Measurements from ENCODE around the gene BZW2. TPM values are rescaled to one million over a fixed set of nuclear protein-coding genes. Genes with fewer than 3 reads are reported as not detected.

The BZW2 gene
- total RNA-seq (2014; rRNA removed; shearing (Covaris generic)) (54.1 and 61.0 TPM in 2 replicates), polyA plus RNA-seq (2016; fragmentation: Nextera tagmentation; extraction: Ambion mirVana) (60.9 and 64.3 TPM in 2 replicates)

DNA sequence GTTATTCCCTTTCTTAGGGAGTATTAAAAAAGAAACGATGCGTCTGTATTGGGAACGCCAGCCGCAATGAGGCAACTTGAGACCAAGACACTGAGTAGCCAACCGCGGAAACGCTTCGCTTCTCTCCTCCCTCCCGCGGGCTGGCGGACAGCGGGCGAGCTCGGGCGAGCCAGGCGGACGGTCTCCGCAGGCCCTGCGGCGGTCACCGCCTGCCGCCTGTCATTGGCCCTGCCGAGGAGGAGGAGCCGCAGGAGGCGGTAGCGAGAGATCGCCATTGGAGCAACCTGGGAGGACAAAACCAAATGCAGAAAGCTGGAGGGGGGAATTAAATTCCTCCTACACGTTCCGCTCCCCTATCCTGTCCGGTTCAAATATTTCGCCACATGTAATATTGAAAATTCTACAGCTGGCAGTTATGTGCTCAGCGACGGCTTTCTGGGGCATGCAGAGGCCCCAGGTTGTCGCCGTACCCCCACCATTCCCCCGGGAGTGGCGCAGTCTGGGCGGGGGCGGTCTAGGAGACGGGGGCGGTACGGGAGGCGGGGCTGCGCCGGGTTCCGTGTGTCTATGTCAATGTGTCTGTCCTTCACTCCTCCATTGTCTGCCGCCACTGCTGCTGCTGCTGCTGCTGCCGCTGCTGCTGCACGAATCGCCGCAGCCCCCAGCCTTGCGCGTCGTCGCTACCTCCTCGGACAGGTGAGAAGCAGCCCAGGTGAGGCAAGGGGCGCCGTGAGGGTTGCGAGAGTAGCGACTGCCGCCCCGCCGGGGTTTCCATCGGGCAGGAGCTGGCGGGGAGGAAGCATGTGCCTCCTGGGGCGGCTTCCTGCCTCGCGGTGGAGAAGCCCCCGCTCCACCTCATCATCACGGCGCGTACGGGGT, at the start of gene BZW2, which contains the start of gene ANKMY2:
Gene BZW2, plus strand, starts transcription at position 589 of the 879 bp plus-strand sequence. CDS start 19,263 bp downstream, outside the sequence.
Gene ANKMY2, minus strand, starts transcription at position 162 of the 879 bp plus-strand sequence. CDS start 181 bp downstream, outside the sequence.
- peak within 1 kb of the TSS; percentile 95 for H3K4me2 ChIP-seq (ENCODE audit: unreplicated experiment)
- 1 to 2% methylated on average over 51 to 64 of the region's 73 CpGs for WGBS, 2 experiments (ENCODE audit: low coverage in 1 of 2, low lambda C conversion rate in 2 of 2, missing lambda C conversion rate in 2 of 2)
- peaks cover 85% of the 10 kb centered on the region for H3K79me2 ChIP-seq (ENCODE audit: insufficient read depth)
- H3K27ac ChIP-seq = peak within 1 kb of the TSS; percentile 89
- peaks cover 30% of the 10 kb centered on the region for H3K4me1 ChIP-seq (ENCODE audit: insufficient read depth)
- peak; percentile 99 for DNase-seq
- H3K27me3 ChIP-seq (replicated peaks; ENCODE audit: insufficient read depth) = no peaks in the 10 kb centered on the region
- H4K20me1 ChIP-seq (ENCODE audit: insufficient read depth) = no peaks in the 10 kb centered on the region
- no peaks in the 10 kb centered on the region for H3K9me2 ChIP-seq (ENCODE audit: insufficient read depth)
- H3K9me3 ChIP-seq (ENCODE audit: low read depth) = no peaks in the 10 kb centered on the region
- peak within 1 kb of the TSS; percentile 90 for H3K9ac ChIP-seq
- H3K36me3 ChIP-seq (ENCODE audit: low read depth) = no peaks in the 10 kb centered on the region
- no peak for TF ChIP-seq EZH2 (IDR thresholded peaks at IDR 0.05; ENCODE audit: insufficient read depth, poor library complexity, severe bottlenecking)
- no peak for TF ChIP-seq EZH2phosphoT487 (IDR thresholded peaks at IDR 0.05; ENCODE audit: insufficient read depth, low read depth)
- peak within 1 kb of the TSS; percentile 96 for H3K4me3 ChIP-seq
- in situ Hi-C loops (cut with MboI) = no loop called here
- peaks cover 12% of the 10 kb centered on the region for H3F3A ChIP-seq (ENCODE audit: insufficient read depth)
- H2AFZ ChIP-seq = peak within 1 kb of the TSS; percentile 95

DNA sequence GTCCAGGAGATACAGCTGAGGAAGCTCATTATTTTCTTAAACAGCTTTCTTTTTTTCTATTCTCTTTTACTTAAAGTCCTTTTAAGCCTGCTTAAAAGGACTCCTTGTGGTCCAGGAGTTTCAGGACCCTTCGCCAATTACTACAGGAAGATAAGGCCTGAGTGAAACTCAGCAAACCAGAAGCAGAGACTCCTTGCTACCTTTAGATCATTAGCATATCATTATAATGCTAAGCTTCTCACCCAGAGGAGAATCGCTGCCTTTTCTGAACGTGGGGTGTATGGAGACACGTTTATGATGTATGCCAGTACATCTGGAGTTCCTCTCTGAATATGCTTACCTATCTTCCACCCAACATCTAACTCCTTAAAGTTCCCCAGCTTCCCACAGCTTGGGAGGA, 48.0 kb upstream of the BZW2 start:
- Histone ChIP-seq H3K9ac (no peak overlapping the region), H4K20me1 (ENCODE audit: insufficient read depth) (no peaks in the 10 kb centered on the region), H3K4me3 (no peak overlapping the region), H3K9me3 (ENCODE audit: low read depth) (no peaks in the 10 kb centered on the region), H3K27ac (no peak overlapping the region), H3K36me3 (ENCODE audit: low read depth) (peaks cover 26% of the 10 kb centered on the region; the same call in 1 of the 2 replicates), H2AFZ (no peak overlapping the region), H3K4me2 (ENCODE audit: unreplicated experiment) (no peak overlapping the region), H3K9me2 (ENCODE audit: insufficient read depth) (no peaks in the 10 kb centered on the region), H3K79me2 (ENCODE audit: insufficient read depth) (no peaks in the 10 kb centered on the region), H3K27me3 (replicated peaks; ENCODE audit: insufficient read depth) (no peaks in the 10 kb centered on the region), H3F3A (ENCODE audit: insufficient read depth) (no peaks in the 10 kb centered on the region), H3K4me1 (ENCODE audit: insufficient read depth) (0 out of 2 replicates have a peak, but pooled peaks cover 4% of the 10 kb centered on the region)
- 41 to 50% methylated on average over 4 of the region's 4 CpGs for WGBS, 2 experiments (ENCODE audit: low coverage in 1 of 2, low lambda C conversion rate in 2 of 2, missing lambda C conversion rate in 2 of 2)
- in situ Hi-C loops (cut with MboI) = no loop called here
- no peak for DNase-seq
- TF ChIP-seq EZH2 (IDR thresholded peaks at IDR 0.05; ENCODE audit: insufficient read depth, poor library complexity, severe bottlenecking) = no peak
- TF ChIP-seq EZH2phosphoT487 (IDR thresholded peaks at IDR 0.05; ENCODE audit: insufficient read depth, low read depth) = no peak

DNA sequence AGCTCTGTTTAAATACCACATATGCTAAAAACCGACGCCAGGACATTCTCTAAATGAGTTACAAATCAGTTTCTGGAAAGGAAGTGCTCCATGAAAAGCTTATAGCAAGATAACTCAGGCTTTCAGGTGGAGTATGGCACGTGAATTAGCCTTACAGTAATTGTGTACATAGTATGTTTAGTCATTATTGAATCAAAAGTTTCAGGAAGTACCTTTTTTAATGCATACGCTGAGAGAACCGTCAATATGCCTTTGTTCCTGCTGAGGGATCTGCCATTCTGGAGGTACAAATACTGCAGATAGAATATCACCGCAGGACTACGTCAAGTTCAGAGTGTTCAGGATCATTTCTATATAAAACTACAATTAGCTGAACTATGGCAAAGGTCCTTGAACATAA, 46.1 kb upstream of the BZW2 start:
- DNase-seq = no peak
- H3K9me2 ChIP-seq (ENCODE audit: insufficient read depth) = no peaks in the 10 kb centered on the region
- no peak overlapping the region for H3K27ac ChIP-seq
- 95 to 97% methylated on average over 7 of the region's 7 CpGs for WGBS, 2 experiments (ENCODE audit: low coverage in 1 of 2, low lambda C conversion rate in 2 of 2, missing lambda C conversion rate in 2 of 2)
- no peaks in the 10 kb centered on the region for H3K79me2 ChIP-seq (ENCODE audit: insufficient read depth)
- H3F3A ChIP-seq (ENCODE audit: insufficient read depth) = no peaks in the 10 kb centered on the region
- H3K4me3 ChIP-seq = no peak overlapping the region
- TF ChIP-seq EZH2 (IDR thresholded peaks at IDR 0.05; ENCODE audit: insufficient read depth, poor library complexity, severe bottlenecking) (no peak), EZH2phosphoT487 (IDR thresholded peaks at IDR 0.05; ENCODE audit: insufficient read depth, low read depth) (no peak)
- H3K36me3 ChIP-seq (ENCODE audit: low read depth) = peaks cover 32% of the 10 kb centered on the region
- in situ Hi-C loops (cut with MboI) = no loop called here
- H3K9me3 ChIP-seq (ENCODE audit: low read depth) = no peaks in the 10 kb centered on the region
- H2AFZ ChIP-seq = no peak overlapping the region
- no peaks in the 10 kb centered on the region for H4K20me1 ChIP-seq (ENCODE audit: insufficient read depth)
- no peaks in the 10 kb centered on the region for H3K27me3 ChIP-seq (replicated peaks; ENCODE audit: insufficient read depth)
- no peak overlapping the region for H3K9ac ChIP-seq
- H3K4me1 ChIP-seq (ENCODE audit: insufficient read depth) = 0 out of 2 replicates have a peak, but pooled peaks cover 4% of the 10 kb centered on the region
- H3K4me2 ChIP-seq (ENCODE audit: unreplicated experiment) = no peak overlapping the region

DNA sequence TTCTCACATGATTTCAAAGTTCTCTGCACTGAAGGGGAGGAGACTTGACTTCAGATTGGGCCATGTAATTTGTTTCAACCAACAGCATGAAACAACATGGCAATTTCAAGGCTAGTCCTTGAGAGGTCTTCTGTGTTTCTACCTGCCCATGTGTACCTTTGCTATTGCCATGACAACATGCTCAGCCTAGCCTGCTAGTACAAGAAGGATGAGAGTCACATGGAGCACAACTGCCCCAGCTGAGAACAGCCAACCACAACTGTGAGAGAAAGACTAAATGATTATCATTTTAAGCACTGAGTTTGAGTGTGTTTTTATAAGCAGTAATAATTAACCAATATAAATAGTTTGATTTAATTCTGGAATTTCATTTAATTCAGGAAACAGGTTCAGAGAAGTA, 42.3 kb upstream of the BZW2 start:
- Histone ChIP-seq H4K20me1 (ENCODE audit: insufficient read depth) (no peaks in the 10 kb centered on the region), H3K9me2 (ENCODE audit: insufficient read depth) (no peaks in the 10 kb centered on the region), H3K79me2 (ENCODE audit: insufficient read depth) (no peaks in the 10 kb centered on the region), H3F3A (ENCODE audit: insufficient read depth) (no peaks in the 10 kb centered on the region), H3K27ac (no peak overlapping the region), H3K4me2 (ENCODE audit: unreplicated experiment) (no peak overlapping the region), H3K4me3 (no peak overlapping the region), H3K9ac (no peak overlapping the region), H2AFZ (no peak overlapping the region), H3K4me1 (ENCODE audit: insufficient read depth) (0 out of 2 replicates have a peak, but pooled peaks cover 4% of the 10 kb centered on the region), H3K27me3 (replicated peaks; ENCODE audit: insufficient read depth) (no peaks in the 10 kb centered on the region), H3K9me3 (ENCODE audit: low read depth) (no peaks in the 10 kb centered on the region), H3K36me3 (ENCODE audit: low read depth) (peaks cover 42% of the 10 kb centered on the region)
- TF ChIP-seq EZH2 (IDR thresholded peaks at IDR 0.05; ENCODE audit: insufficient read depth, poor library complexity, severe bottlenecking) = no peak
- no peak for TF ChIP-seq EZH2phosphoT487 (IDR thresholded peaks at IDR 0.05; ENCODE audit: insufficient read depth, low read depth)
- DNase-seq = no peak
- in situ Hi-C loops (cut with MboI) = no loop called here
